Stimulated activated CD8-positive, alpha-beta memory T cell treated with anti-CD3 and anti-CD28 coated beads, Interleukin-7, amount 100 ng/mL, for 48 hours (primary cell): ENCODE results near the gene GADD45A.

Experiments
- DNase-seq, 2 donors: peaks; one replicate each; pipeline ENCODE4 v3.0.0-alpha.2; 2020; ENCODE audit warnings: low read depth in 1 of 2; ENCODE audit errors: extremely low read depth in 1 of 2

The GADD45A gene

DNA sequence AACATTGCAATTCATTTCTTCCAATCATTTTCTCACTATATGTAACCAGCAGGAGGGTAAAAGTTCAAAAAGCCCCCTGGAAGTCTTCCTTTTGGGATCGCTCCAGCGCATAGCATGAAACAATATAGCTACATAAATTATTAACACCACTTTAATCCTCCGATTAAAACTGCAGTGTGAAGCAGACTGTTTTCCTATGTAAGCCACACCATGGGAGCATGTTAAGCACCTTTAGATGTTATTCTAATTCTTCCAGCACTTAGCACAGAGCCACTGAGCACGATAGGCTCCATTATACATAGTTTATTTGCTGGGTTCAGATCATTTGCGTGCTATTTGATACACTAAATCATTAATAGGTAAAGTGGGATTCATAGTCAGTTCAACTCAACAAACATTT is 18.4 kb upstream of the GADD45A start:
- DNase-seq, result no peak

DNA sequence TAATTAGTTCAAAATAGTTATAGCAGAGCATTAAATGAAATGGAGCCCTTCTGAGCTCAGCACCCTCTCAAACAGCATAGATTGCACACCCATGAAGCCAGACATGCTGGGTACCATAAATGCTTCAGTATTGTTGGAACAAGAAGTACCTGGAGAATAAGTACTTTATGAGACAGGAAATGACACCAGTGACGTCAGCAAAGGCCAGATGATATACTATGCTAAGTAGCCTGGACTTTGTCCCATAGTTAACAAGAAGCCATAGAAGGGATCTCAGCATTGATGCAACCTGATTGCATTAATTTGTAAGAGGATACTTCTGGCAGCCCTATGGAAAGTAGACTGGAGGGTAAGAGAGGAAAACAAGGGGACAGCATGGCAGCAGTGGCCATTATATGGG is 16.3 kb upstream of the GADD45A start:
- no peak for DNase-seq

DNA sequence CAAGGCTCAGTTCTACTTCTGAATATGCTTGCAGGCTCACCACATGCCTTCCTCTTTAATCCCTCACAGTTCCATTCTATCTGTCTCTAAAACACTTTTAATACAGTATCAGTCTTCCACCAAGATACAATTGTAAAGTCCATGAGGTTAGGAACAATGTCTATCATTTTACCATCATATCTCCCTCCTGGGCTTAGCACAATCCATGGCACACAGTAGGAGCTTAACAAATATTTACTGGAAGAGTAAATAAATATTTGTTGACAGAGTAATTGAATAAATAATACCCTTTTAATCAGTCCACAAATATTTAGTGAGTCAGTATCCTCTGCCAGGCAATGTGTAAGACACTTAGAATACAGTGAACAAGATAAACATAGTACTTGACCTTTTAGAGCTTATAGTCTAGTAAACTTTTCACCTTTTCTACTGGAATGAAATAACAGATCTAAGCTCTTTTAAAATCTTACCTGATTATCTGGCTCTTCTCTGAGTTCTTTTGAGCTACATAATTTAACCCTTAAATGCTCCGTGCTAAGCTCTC is 12.7 kb upstream of the GADD45A start:
- no peak for DNase-seq

DNA sequence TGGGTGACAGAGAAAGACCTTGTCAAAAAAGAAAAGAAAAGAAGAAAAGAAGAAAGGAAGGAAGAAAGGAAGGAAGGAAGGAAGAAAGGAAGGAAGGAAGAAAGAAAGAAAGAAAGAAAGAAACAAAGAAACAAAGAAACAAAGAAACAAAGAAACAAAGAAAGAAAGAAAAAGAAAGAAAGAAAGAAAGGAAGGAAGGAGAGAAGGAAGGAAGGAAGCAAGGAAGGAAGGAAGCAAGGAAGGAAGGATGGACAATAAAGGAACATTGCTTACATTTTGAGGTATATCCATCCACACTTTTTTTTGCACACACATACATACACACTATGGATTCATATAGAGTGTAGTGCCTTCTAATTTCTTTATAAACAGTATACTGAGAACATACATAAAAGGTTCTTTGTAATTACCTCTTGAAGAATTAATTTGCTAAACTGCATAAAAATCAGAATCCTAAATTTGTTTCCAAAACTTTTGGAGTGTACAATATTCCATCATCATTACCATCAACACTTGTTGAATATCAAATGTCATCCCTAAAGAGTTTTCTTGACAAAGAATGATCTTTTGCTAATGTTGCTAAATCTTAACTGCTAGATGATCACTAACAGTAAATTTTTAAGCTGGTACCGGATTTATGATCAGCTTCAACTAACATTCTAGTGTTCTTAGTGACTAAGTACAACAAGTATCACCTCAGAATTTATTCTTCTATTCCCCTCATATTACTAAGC is 11.4 kb upstream of the GADD45A start:
- DNase-seq, result no peak

DNA sequence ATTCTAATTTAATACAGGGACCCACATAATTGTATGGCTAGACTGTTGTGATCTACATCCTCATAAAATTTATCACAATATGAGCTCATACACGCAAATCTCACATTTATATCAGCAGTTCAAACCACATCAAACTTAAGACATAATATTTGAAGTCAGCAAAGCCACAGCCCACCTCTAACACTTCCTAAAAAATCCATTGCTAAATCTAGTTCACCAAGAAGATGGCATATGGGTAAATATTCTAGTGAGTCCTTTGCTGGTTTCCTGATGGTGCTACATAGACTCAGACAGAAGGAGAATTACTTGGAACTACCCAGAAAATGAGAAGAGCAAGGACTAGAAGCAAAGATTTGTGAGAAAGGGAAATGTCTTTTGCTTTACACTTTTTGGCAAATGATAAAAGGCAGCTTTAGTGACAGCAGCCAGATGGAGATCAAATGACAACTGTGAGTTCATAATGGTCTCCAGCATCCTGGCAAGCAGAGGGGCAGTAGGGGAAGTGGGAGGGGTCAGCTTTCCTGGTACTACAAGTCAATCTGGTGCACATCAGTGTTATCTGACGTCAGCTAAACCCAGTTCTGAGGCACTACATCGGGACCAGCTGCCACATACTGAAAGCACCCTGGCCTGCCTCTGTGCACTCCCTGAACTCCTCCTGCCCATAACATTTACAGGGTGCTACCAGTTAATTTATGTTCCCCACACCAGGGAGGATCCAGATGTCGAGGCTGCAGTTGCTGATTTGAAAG is 10.6 kb upstream of the GADD45A start:
- DNase-seq, result peak in 1 of 2 donors; percentile 31

DNA sequence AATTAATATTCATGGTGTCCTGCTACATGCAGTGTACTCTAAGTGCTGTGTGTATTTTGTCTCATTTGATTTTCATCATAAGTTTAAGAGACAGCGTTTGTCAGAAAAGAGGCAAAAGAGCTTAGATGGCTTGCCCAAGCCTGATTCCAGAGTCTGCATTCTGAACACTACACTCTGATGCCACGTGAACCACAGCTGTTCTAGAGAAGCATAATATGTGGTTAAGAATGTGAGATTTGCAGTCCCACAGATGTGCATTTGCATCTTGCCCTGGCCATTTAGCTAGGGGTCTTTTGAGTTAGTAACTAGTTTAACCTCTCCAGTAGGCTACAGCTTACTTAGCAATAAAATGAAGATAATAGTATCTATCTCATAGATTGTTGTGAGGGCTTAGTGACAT is 9.2 kb upstream of the GADD45A start:
- no peak for DNase-seq

DNA sequence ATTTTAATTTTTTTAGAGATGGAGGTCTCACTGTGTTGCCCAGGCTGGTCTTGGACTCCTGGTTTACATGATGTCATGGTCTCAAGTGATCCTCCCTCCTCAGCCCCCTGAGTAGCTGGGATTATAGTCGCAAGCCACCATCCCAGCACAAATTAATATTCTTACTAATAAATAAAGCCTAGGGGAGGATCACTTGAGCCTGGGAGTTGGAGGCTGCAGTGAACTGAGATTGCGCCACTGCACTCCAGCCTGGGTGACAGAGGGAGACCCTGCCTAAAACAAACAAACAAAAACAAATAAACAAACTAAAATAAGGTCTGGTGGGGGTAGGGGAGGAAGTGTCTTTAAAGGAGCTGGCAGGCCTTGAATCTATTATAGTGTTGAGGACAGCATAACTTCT is 8.7 kb upstream of the GADD45A start:
- no peak for DNase-seq

DNA sequence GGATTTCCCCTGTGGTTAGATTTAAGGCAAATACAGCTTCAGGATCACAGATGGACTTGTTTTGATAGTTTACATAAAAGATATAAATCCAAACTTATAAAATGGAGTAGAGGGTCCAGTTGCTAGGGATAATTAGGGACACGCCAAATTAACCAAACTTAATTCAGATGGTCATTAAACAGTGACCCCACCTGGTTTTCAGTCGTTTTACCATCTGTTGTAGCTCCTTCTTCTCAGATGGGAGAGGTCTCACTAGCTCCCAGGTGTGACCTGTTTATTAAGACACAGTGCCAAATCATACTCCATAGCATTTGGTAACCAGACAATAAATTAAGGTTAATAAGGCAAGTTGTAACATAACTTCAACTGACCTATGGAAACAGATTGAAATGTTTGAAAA is 8.1 kb upstream of the GADD45A start:
- DNase-seq, result no peak

DNA sequence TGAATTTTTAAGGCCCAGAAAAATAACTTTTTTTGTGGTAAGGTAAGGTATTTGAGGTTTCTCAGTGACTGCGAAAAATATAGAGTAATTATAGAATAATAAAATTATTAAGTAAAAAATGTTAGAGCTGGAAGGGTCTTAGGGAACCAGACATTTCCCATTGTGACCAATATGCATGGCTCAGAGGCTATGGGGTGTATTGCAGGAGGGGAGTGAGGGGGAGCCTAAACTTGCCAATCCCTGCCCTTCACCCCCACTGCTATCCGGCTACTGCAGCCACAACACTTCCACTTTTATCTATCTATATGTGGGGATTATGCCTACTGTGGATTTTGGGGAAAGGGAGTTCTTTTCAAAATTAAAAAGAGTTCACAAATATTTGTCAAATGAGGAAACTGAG is 7.6 kb upstream of the GADD45A start:
- DNase-seq, result no peak

DNA sequence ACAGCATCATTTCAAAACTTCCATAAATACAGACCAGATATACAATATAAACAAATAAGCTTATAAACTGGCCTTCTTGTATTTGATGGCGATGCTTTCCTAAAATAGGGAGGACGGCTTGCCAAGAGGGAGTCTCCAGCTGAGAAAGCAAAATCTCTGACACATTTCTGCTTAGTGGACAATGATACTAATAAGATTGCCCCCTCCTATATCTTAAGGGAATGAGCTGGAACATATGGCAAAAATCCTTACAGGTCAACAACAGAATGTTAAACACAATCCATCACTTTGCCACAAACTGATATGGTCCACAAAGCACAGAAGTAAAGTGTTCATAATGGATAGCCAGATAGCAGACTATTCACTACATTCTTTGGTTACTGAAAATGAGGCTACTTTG is 7.1 kb upstream of the GADD45A start:
- DNase-seq, result no peak

DNA sequence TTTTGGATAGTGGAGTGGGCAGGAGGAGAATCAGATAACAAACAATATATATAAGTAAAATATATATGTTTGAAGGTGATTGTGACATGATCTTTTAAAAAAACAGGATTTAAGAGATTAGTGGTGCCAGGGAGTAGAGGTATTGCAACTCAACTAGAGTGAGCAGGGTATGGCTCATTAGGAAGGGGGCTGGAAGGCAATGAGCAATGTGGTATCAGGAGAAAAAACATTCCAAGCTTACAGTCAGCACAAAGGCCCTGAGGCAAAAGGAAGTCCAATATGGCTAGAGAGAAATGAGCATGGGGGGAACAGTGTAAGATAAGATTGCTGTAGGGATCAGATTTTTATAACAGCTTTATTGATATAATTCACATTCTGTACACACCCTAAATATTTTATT is 5.3 kb upstream of the GADD45A start:
- no peak for DNase-seq

DNA sequence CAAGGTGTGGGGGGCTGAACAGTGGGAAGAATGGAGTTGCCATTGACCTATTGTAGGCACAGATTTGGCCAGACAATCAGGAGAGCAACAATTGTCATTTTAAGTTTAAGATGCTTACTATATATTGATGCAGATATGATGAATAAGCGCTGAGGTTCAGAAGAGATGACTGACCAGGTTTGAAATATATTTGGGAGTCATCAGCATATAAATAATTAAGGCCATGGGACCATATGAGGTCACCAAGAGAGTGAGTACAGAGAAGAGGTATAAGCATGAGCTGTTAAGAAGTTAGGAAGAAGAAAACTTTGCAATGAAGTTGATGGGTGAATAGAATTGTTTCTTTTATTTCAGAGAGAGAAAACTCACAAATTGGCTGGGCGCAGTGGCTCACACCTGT is 4.5 kb upstream of the GADD45A start:
- DNase-seq, result no peak

DNA sequence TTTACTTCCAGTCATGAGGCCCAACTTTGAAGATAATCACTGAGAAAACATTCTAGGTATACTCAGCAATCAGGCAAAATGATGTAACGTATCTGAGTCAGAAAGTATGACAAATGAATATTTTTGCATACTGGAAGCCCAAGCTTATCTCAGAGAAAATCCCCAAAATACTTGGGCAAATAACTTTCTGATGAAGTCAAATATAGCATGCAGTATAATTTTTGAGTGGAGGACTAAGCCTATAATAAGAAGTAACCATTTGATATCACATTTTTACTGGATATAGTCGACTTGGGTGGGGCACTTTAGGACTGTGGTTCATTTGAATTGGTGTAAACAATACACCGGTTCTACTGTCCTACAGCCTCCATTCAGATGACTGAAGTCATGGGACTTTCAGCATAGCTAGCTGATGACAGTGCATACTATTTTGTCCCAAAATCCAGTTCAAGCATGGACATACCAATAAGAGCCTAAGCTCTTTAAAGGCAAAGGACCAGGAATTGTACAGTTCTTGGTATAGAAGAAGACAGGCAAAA is 2.3 kb upstream of the GADD45A start:
- DNase-seq, result no peak

DNA sequence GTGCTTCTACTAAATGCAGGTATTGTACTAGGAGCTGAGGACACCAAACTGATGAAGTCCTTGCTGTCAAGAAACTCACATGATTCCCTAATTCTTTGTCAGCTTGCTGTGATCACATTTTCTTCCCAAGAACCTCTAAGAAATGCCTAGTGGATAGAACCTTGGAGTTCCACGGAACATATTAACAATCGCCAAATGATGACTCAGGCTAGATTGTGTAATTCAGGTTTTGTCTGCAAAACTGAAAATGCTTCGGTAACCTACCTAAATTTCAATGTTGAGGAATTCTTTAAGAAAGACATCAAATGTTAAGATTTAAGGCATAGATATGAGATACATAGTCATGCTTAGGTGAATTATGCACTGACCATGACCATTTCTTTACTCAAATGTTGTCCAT is 1.7 kb upstream of the GADD45A start:
- no peak for DNase-seq

DNA sequence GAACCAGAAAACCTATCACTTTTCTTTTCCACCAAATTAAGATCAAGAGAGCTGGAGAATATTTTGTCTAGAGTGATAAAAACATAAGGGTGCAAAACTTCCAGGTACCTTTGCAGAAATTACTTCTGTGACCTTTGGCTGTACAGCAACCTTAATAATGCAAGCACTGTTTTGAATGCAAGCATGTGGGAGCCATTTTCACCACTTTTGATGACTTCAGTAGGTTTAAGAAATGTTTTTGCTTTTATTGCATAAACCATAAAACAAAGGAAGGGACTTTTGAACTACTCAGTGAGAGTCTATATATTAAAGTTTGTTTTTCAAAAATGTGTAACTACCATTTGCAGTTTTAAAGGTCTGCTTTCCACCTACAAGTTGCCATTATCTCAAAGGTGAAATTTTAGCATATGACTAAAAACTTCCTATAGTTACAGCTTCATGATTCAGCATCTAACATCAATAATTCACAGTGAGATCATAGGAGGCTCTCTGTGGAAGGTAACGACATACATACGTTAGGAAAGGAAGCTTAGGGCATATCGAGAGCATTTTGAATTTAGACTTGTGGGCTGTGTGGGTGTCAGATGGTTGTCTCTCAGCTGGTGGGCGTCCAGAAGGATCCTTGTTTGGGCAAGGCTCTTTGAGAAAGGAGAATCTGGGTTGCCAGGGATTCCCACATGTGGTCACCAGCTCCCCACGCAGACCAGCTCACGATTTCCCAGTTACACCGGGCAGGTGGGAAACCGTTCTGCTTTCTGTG is 1.1 kb upstream of the GADD45A start:
- DNase-seq, result peak in 1 of 2 donors; percentile 63

DNA sequence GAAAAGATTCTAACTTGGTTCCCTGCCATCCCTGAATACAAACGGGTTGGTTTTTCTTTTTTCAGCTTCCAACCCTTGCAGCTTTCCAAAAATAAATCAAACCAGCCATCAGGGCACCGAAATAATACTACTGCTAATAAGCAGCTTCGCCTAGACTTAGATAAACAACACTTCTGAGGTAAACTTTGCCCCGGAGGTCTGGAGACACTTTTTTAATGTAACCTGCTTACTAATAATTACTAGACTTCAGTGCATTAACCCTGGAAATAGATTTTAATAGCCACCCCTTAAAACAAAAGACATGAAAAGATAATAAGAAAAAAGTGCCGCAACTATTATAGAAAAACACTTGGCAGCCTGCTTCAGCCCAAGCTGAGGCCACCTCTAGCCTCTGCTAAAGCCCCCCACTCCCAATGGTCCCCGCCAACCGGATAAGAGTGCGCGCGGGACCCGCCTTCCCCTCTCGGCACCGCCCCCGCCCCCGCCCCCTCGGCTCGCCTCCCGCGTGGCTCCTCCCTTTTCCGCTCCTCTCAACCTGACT is 405 bp upstream of the GADD45A start:
- no peak for DNase-seq

DNA sequence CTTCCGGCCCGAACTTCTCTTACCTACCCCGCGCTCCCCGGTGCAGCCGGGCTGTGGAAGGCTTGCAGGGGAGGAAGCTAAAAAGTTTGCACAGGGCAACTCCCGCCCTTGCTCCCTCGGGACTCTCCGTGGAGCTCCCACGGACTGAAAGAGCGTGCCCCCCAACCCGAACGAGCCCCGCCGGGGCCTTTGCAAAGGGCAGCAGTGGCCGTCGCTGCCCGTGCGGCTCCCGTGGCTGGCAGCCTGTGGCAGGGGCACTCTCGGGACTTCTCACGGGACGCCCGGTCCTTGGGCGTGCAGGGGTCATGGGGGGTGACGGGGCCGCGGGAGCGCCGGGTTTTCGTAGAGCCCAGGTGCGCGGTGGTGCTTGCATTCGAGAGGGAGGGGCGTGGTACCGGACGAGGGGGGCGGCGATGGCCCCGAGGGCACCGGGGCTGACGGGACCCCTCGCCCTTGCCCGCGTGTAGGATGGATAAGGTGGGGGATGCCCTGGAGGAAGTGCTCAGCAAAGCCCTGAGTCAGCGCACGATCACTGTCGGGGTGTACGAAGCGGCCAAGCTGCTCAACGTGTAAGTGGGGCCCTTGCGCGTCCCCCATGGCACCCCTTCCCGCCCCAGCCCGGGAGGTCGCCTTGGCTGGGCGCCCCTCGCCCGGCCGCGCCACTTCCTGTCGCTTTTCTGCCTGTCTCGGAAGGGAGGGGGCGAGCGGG is 711 bp downstream of the GADD45A start:
- peak; percentile 44 to 57 for DNase-seq

DNA sequence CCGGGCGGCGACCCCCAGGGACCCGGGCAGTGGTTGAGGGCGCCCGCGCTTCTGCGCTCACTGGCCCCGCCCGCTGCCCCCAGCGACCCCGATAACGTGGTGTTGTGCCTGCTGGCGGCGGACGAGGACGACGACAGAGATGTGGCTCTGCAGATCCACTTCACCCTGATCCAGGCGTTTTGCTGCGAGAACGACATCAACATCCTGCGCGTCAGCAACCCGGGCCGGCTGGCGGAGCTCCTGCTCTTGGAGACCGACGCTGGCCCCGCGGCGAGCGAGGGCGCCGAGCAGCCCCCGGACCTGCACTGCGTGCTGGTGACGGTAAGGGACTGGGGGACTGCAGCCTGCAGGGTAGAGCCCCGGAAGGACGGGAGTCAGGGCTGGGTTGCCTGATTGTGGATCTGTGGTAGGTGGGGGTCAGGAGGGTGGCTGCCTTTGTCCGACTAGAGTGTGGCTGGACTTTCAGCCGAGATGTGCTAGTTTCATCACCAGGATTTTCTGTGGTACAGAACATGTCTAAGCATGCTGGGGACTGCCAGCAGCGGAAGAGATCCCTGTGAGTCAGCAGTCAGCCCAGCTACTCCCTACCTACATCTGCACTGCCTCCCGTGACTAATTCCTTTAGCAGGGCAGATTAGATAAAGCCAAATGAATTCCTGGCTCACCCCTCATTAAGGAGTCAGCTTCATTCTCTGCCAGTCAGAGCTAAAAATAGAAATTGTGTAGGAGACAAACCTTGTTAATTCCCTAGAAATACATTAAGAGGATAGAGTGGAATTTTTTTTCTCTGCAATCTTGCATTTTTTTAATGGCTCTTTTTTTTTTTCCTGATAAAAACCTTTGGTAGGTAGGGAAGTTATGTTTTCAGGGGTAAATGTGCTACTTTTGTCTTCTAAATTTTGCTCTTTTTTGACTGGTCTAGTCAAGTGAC is 1.5 kb downstream of the GADD45A start:
- DNase-seq, result peak in 1 of 2 donors; percentile 40

DNA sequence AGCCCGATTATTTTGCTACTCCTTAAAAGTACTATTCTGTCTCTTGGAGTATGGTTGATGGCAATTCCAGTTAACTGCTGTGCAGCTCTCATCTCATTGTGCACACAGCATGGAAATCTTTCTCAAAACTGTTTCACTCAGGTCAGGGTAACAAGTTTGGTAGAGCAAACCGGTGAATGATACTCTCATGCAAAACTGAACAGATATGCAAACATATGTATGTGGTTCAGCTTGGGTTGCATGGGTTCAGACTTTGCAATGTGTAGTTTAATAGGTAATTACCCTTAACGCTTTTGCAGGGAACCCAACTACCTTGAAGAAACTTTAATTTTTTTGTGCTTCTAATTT is 2.2 kb downstream of the GADD45A start:
- DNase-seq, result no peak
